Fibroblast of mammary gland (primary cell): ENCODE measurements around the gene GRK5.

Experiments used
- DNase-seq: peaks from one replicate; pipeline ENCODE4 v3.0.0-alpha.2; 2010; ENCODE audit warnings: low read depth
- H3K4me3 ChIP-seq: 2 replicates; pipeline ENCODE4 v1.5.1; 2011; ENCODE audit warnings: low read depth, mild to moderate bottlenecking, low read length, moderate library complexity; ENCODE audit not compliant: control insufficient read depth
- CTCF ChIP-seq: conservative IDR thresholded peaks from 2 replicates; pipeline ENCODE4 v1.5.1; 2011; ENCODE audit warnings: low read depth, low read length, inconsistent platforms; ENCODE audit not compliant: control insufficient read depth, insufficient read depth

The GRK5 gene

GRCh38 chr10:119416855-119417254 lies 209.5 kb downstream of the GRK5 start:
- DNase-seq: peak; percentile 56
- peak; percentile 70 for TF ChIP-seq CTCF
- no peak overlapping the region for H3K4me3 ChIP-seq

- no peak for DNase-seq
- no peak overlapping the region for H3K4me3 ChIP-seq
- no peak for TF ChIP-seq CTCF
Measured at GRCh38 chr10:119417852-119418251, 210.5 kb downstream of the GRK5 start.

GRCh38 chr10:119418362-119418761 lies 211.0 kb downstream of the GRK5 start:
- H3K4me3 ChIP-seq: no peak overlapping the region
- no peak for DNase-seq
- TF ChIP-seq CTCF: no peak

- no peak for TF ChIP-seq CTCF
- DNase-seq: no peak
Measured at GRCh38 chr10:119419931-119420330, 212.6 kb downstream of the GRK5 start.

GRCh38 chr10:119420950-119421875 lies 213.8 kb downstream of the GRK5 start:
- no peak for TF ChIP-seq CTCF
- no peak for DNase-seq
- no peak overlapping the region for H3K4me3 ChIP-seq

More at GRCh38 chr10:119419931-119420330, 212.6 kb downstream of the GRK5 start:
- H3K4me3 ChIP-seq: no peak overlapping the region

GRCh38 chr10:119421891-119422681 lies 214.7 kb downstream of the GRK5 start:
- TF ChIP-seq CTCF: no peak
- peak; percentile 64 for DNase-seq
- no peak overlapping the region for H3K4me3 ChIP-seq
